ENCODE results near the gene MELTF. TPM values are rescaled to one million over a fixed set of nuclear protein-coding genes. Genes with fewer than 3 reads are reported as not detected.

MELTF gene
- total and polyA plus RNA-seq, 9 of the 15 experiments (the other 6 are each of a cell fraction or from before 2014, with no cell fraction given), result 0.35 to 10.5 (median 4.5) TPM

DNA sequence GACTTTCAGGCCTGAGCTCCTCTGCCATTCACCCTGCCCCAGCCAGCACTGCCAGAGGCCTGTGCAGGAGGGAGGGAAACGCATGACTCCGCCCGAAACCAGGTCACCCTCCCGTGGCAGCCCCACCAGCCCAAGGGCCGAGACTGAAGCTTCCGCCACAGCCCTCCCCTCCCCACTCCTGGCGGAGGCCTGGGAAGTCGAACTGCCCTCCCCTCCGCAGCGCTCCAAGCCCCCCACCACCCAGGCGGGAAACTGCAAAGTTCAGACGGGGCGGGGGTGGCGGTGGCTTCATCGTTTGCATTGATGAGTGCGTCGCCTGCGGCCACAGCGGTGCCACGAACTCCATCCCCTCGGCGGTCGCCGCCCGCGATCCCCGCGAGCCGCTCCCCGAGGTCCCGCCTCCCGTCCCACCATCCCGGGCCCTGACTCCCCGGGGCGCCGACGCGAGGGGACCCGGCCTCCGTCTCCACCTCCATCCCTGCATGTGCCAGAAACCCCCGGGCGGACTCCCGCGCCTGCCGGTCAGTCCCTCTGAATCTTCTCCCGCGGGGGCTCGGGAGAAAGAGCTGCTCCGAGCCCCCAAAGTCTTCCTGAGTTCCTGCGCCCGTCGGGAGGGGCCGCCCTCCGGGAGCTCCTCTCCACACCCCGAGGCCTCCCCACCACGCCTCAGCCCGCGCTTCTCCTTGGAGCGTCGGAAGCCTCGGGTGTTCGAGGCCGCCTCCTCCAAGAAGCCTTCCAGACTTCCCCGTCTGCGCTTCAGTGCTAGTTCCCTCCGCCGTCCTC is 698 bp downstream of the MELTF start (continued):
- TF ChIP-seq FOXM1 (IDR thresholded peaks at IDR 0.05; ENCODE audit: low read depth), result no peak
- TF ChIP-seq FOXM1 (CRISPR knock-in tag; IDR thresholded peaks at IDR 0.05; ENCODE audit: low read depth), result 0 out of 2 replicates have a peak, but pooled peaks have one; percentile 46
- no peak for TF ChIP-seq ATF3 (IDR thresholded peaks at IDR 0.05)
- no peak for TF ChIP-seq ATF3 (CRISPR knock-in tag; conservative IDR thresholded peaks at IDR 0.05)
- TF ChIP-seq, protein P1, sequence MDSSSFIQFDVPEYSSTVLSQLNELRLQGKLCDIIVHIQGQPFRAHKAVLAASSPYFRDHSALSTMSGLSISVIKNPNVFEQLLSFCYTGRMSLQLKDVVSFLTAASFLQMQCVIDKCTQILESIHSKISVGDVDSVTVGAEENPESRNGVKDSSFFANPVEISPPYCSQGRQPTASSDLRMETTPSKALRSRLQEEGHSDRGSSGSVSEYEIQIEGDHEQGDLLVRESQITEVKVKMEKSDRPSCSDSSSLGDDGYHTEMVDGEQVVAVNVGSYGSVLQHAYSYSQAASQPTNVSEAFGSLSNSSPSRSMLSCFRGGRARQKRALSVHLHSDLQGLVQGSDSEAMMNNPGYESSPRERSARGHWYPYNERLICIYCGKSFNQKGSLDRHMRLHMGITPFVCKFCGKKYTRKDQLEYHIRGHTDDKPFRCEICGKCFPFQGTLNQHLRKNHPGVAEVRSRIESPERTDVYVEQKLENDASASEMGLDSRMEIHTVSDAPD (CRISPR knock-in tag; IDR thresholded peaks at IDR 0.05), result no peak
- no peak for TF ChIP-seq TARDBP (IDR thresholded peaks at IDR 0.05)
- TF ChIP-seq BCOR (IDR thresholded peaks at IDR 0.05), result peak; percentile 98
- no peak for TF ChIP-seq HBP1 (CRISPR knock-in tag; IDR thresholded peaks at IDR 0.05)
- TF ChIP-seq RBM15 (IDR thresholded peaks at IDR 0.05; ENCODE audit: insufficient read depth, low read length), result no peak
- TF ChIP-seq KDM1A (IDR thresholded peaks at IDR 0.05), result peak in 1 of 2 experiments; percentile 86
- no peak for TF ChIP-seq KLF6 (CRISPR knock-in tag; IDR thresholded peaks at IDR 0.05; ENCODE audit: borderline replicate concordance)
- TF ChIP-seq, protein P2, sequence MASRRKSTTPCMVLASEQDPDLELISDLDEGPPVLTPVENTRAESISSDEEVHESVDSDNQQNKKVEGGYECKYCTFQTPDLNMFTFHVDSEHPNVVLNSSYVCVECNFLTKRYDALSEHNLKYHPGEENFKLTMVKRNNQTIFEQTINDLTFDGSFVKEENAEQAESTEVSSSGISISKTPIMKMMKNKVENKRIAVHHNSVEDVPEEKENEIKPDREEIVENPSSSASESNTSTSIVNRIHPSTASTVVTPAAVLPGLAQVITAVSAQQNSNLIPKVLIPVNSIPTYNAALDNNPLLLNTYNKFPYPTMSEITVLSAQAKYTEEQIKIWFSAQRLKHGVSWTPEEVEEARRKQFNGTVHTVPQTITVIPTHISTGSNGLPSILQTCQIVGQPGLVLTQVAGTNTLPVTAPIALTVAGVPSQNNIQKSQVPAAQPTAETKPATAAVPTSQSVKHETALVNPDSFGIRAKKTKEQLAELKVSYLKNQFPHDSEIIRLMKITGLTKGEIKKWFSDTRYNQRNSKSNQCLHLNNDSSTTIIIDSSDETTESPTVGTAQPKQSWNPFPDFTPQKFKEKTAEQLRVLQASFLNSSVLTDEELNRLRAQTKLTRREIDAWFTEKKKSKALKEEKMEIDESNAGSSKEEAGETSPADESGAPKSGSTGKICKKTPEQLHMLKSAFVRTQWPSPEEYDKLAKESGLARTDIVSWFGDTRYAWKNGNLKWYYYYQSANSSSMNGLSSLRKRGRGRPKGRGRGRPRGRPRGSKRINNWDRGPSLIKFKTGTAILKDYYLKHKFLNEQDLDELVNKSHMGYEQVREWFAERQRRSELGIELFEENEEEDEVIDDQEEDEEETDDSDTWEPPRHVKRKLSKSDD (conservative IDR thresholded peaks at IDR 0.05; ENCODE audit: low read length), result no peak
- TF ChIP-seq ZKSCAN1 (IDR thresholded peaks at IDR 0.05; ENCODE audit: low read depth, low read length), result 0 out of 2 replicates have a peak, but pooled peaks have one; percentile 3
- no peak for TF ChIP-seq BRCA1 (IDR thresholded peaks at IDR 0.05)
- TF ChIP-seq BRCA1 (CRISPR knock-in tag; IDR thresholded peaks at IDR 0.05), result 0 out of 2 replicates have a peak, but pooled peaks have one; percentile 36
- no peak for TF ChIP-seq KLF10 (CRISPR knock-in tag; IDR thresholded peaks at IDR 0.05)
- no peak for TF ChIP-seq CBX5 (IDR thresholded peaks at IDR 0.05; ENCODE audit: borderline replicate concordance, low read depth)
- no peak for TF ChIP-seq ZNF431 (CRISPR knock-in tag; IDR thresholded peaks at IDR 0.05)
- no peak for TF ChIP-seq PHF21A (IDR thresholded peaks at IDR 0.05; ENCODE audit: borderline replicate concordance, low read depth)
- TF ChIP-seq YY1 (IDR thresholded peaks at IDR 0.05; ENCODE audit: borderline replicate concordance in 1 of 3, control insufficient read depth in 1 of 3, extremely low read depth in 1 of 3, insufficient read depth in 3 of 3, insufficient read length in 1 of 3, insufficient replicate concordance in 2 of 3, low read depth in 1 of 3, low read length in 2 of 3), result peak in 1 of 3 experiments; percentile 2
- TF ChIP-seq MEIS2 (IDR thresholded peaks at IDR 0.05; ENCODE audit: partially characterized antibody), result no peak

Measured in K562 (cell line).